ENCODE data around the gene TRIM52. TPM values are rescaled to one million over a fixed set of nuclear protein-coding genes. Genes with fewer than 3 reads are reported as not detected.
A peak's percentile ranks its signal among the peaks of the same experiment; 100 is the strongest.

The TRIM52 gene
- total and polyA plus RNA-seq, 2 of the 4 experiments (the other 2 are of a cell fraction) = 2.3 to 6.9 TPM

- Histone ChIP-seq H2BK15ac (ENCODE audit: low read depth, low read length) (no peak overlapping the region), H4K5ac (ENCODE audit: low read depth, low read length) (no peak overlapping the region), H3K4me1 (ENCODE audit: control insufficient read depth, insufficient read depth, low read length) (peaks cover 14% of the 10 kb centered on the region), H2BK5ac (ENCODE audit: low read depth, low read length, poor library complexity, severe bottlenecking) (no peak overlapping the region), H3K36me3 (ENCODE audit: control insufficient read depth, insufficient read depth, low read length) (peaks cover 15% of the 10 kb centered on the region), H4K8ac (ENCODE audit: low read depth in 2 of 2, low read length in 2 of 2) (no peak overlapping the region; a peak in 1 of 4 replicates), H3K9me3 (ENCODE audit: control insufficient read depth, insufficient read depth, low read length) (no peaks in the 10 kb centered on the region), H3K14ac (replicated peaks; ENCODE audit: low read depth, low read length) (peak overlapping the region; percentile 42), H2AK9ac (replicated peaks; ENCODE audit: low read depth, low read length, poor library complexity) (peak overlapping the region; percentile 88), H4K20me1 (ENCODE audit: insufficient read depth, low read length) (peaks cover 50% of the 10 kb centered on the region), H3K23ac (ENCODE audit: low read depth, low read length) (peak overlapping the region; percentile 73; the same call in 1 of the 2 replicates), H2AK5ac (ENCODE audit: low read depth, low read length) (peak overlapping the region; percentile 29; the same call in 1 of the 2 replicates), H3K9me1 (ENCODE audit: insufficient read depth, low read length) (peaks cover 21% of the 10 kb centered on the region), H3K4me2 (ENCODE audit: low read depth, low read length) (peak overlapping the region; percentile 91), H3K4ac (ENCODE audit: low read depth, low read length) (peak overlapping the region; percentile 58), H3K4me3 (ENCODE audit: insufficient read depth, low read depth, low read length) (peak overlapping the region; percentile 43), H4K91ac (ENCODE audit: insufficient read depth, low read depth, low read length) (no peak overlapping the region), H3K27ac (ENCODE audit: insufficient read depth, low read length) (peak overlapping the region; percentile 1; the same call in 1 of the 2 replicates), H2BK20ac (ENCODE audit: low read depth, low read length) (no peak overlapping the region), H3K79me1 (ENCODE audit: low read depth in 1 of 2, low read length in 2 of 2) (peaks cover 11 to 64% of the 10 kb centered on the region in 2 experiments), H3K27me3 (ENCODE audit: control insufficient read depth, insufficient read depth, low read length) (no peaks in the 10 kb centered on the region), H3K56ac (ENCODE audit: extremely low read depth, insufficient read depth, low read length) (no peak overlapping the region), H3K18ac (ENCODE audit: low read depth, low read length) (no peak overlapping the region), H2BK120ac (ENCODE audit: low read depth, low read length) (no peak overlapping the region), H2AFZ (replicated peaks; ENCODE audit: low read length, poor library complexity) (no peak overlapping the region), H3K9ac (ENCODE audit: low read depth, low read length) (peak overlapping the region; percentile 40)
- no peak for ATAC-seq (ENCODE audit: low read depth)
- in situ Hi-C loops (cut with MboI; ENCODE audit: low sequenced_read_pairs) = no loop called here
- intact Hi-C loops (cut with micrococcal nuclease) = no loop called here
- TF ChIP-seq, protein P1, sequence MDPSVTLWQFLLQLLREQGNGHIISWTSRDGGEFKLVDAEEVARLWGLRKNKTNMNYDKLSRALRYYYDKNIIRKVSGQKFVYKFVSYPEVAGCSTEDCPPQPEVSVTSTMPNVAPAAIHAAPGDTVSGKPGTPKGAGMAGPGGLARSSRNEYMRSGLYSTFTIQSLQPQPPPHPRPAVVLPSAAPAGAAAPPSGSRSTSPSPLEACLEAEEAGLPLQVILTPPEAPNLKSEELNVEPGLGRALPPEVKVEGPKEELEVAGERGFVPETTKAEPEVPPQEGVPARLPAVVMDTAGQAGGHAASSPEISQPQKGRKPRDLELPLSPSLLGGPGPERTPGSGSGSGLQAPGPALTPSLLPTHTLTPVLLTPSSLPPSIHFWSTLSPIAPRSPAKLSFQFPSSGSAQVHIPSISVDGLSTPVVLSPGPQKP (IDR thresholded peaks at IDR 0.05; ENCODE audit: borderline replicate concordance, low read depth, low read length) = no peak
- TF ChIP-seq RCOR1 (IDR thresholded peaks at IDR 0.05; ENCODE audit: insufficient replicate concordance, low read length) = no peak
- no peak for TF ChIP-seq CTCF (conservative IDR thresholded peaks at IDR 0.05; ENCODE audit: low read depth, low read length)
- no TSS peak for BruUV-seq (replicated peaks)
- no peak for DNase-seq
- ChIA-PET POLR2A (ENCODE audit: unreplicated experiment) (no interaction called here), CTCF (no interaction called here)
- WGBS, 2 experiments (ENCODE audit: extremely low coverage in 2 of 2, insufficient read length in 1 of 2) = no CpG with 5 or more reads among the region's 4 CpGs
- dilution Hi-C loops (cut with HindIII; ENCODE audit: low sequenced_read_pairs, unreplicated experiment) = no loop called here
These were observed 12.7 kb downstream of the TRIM52 start for GRCh38 chr5:181248277-181248676.

All from IMR-90 (cell line).